CD8-positive, alpha-beta memory T cell (primary cell): Measurements from ENCODE around the gene FH. TPM values are rescaled to one million over a fixed set of nuclear protein-coding genes. Genes with fewer than 3 reads are reported as not detected.

ENCODE experiments used
- CTCF ChIA-PET: fragments of 350-600 bp; sonication (Branson Sonifier 250); formaldehyde crosslinking; loops from one replicate; lab custom pipeline; 2021; ENCODE audit warnings: antibody characterized with exemption; lab: Charles Lee
- POLR2A ChIA-PET: fragments of 350-600 bp; sonication (Branson Sonifier 250); formaldehyde crosslinking; loops from one replicate; lab custom pipeline; 2021; ENCODE audit warnings: antibody characterized with exemption; lab: Charles Lee
- DNase-seq, 5 donors: peaks; one replicate each; pipeline versions ENCODE4 v3.0.0 to v3.0.0-alpha.2; 2020 to 2022; ENCODE audit warnings: mixed read lengths in 1 of 5
- H3K27ac ChIP-seq: one replicate; pipeline ENCODE4 v1.7.0; 2013; ENCODE audit warnings: low read depth, mild to moderate bottlenecking, low read length, moderate library complexity
- H3K27me3 ChIP-seq: 2 replicates; pipeline ENCODE4 v1.7.0; 2013; ENCODE audit warnings: low read length, mild to moderate bottlenecking; ENCODE audit not compliant: insufficient read depth, poor library complexity, severe bottlenecking
- H3K36me3 ChIP-seq: 2 replicates; pipeline ENCODE4 v1.7.0; 2013; ENCODE audit warnings: mild to moderate bottlenecking, low read length, moderate library complexity; ENCODE audit not compliant: insufficient read depth
- H3K4me1 ChIP-seq: 2 replicates; pipeline ENCODE4 v1.7.0; 2013; ENCODE audit warnings: mild to moderate bottlenecking, low read length, moderate library complexity; ENCODE audit not compliant: insufficient read depth
- H3K4me3 ChIP-seq: 2 replicates; pipeline ENCODE4 v1.7.0; 2013; ENCODE audit warnings: mild to moderate bottlenecking, low read length
- H3K9me3 ChIP-seq: 2 replicates; pipeline ENCODE4 v1.7.0; 2013; ENCODE audit warnings: mild to moderate bottlenecking, low read length
- H3K27ac Mint-ChIP-seq, 8 donors: one replicate each; pipeline ENCODE4 v1.8.0; 2020 to 2021; ENCODE audit warnings: mixed read lengths in 8 of 8, mild to moderate bottlenecking in 6 of 8, inconsistent platforms in 3 of 8, moderate library complexity in 3 of 8
- H3K27me3 Mint-ChIP-seq, 2 donors: one replicate each; pipeline ENCODE4 v1.8.0; 2020 to 2021; ENCODE audit warnings: mixed read lengths in 2 of 2, mild to moderate bottlenecking in 1 of 2, moderate library complexity in 1 of 2
- H3K36me3 Mint-ChIP-seq, 3 donors: one replicate each; pipeline ENCODE4 v1.8.0; 2020 to 2021; ENCODE audit warnings: mixed read lengths in 3 of 3, inconsistent platforms in 1 of 3, mild to moderate bottlenecking in 1 of 3
- H3K4me1 Mint-ChIP-seq, 3 donors: one replicate each; pipeline ENCODE4 v1.8.0; 2020 to 2021; ENCODE audit warnings: mixed read lengths in 3 of 3, inconsistent platforms in 1 of 3, mild to moderate bottlenecking in 1 of 3
- H3K4me3 Mint-ChIP-seq, 7 donors: one replicate each; pipeline ENCODE4 v1.8.0; 2020 to 2021; ENCODE audit warnings: mixed read lengths in 7 of 7, mild to moderate bottlenecking in 6 of 7, moderate library complexity in 4 of 7, inconsistent platforms in 2 of 7
- H3K9me3 Mint-ChIP-seq, 5 donors: one replicate each; pipeline ENCODE4 v1.8.0; 2020 to 2022; ENCODE audit warnings: mixed read lengths in 5 of 5, mild to moderate bottlenecking in 3 of 5, moderate library complexity in 2 of 5, inconsistent platforms in 1 of 5
- polyA plus RNA-seq: library from polyadenylated mRNA; unstranded; fragments of 300-500 nt; fragmentation: Illumina TruSeq; gene quantifications from one replicate; pipeline ENCODE4 v1.2.3, GENCODE V29; 2021
- total RNA-seq, 2 experiments: library from RNA; stranded (reverse); gene quantifications; one replicate each; pipeline ENCODE4 v1.2.3, GENCODE V29; 2021

The FH gene
- 100 to 1,000 TPM in 1 of 2 experiments, 10 to 100 TPM in 1; 99.8 to 101 TPM for total RNA-seq
- 27.2 TPM for polyA plus RNA-seq

DNA sequence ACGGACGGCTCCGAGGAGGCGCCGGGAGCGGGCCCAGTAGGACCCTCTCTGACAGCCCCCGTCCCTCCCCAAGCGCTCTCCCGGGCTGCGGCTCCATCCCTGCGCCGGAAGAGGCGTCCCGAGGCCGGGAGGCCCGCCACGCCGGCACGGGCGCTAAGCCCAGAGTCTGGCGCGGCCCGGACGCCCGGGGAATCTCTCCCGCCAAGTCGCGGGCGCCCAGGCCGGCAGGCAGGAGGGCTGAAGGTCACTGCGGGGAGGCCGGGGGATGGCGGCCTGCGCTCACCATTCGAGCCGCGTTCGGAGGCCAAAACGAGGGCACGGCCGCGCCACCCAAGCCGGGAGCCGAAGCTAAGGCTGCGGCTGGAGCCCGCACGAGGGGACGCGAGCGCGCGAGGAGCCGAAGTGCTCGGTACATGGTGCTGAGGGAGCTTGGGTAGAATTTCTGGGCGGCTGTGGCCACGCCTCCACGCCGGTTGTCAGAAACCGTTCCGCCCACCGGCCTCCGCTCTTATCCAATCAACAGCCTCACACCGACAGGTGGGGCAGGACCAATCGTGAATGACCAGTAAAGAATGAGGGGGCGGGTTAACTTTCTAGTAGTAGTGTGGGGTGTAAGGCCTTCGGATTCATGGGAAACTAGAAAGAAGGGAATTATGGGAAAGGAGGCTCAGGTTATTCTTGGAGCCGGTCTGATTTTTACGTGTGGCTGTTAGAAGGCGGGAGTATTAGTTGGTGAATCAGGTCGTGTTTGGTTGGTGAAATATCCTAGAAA is at the start of gene FH:
TSS of gene FH (minus strand) at position 448 of the 772 bp plus-strand sequence. CDS start at position 415, 33 bp downstream.
- Mint-ChIP-seq H3K27me3 (peaks cover 12 to 25% of the 10 kb centered on the region in 2 donors), H3K4me3 (peak within 1 kb of the TSS; percentile 89 to 97 (median 93)), H3K27ac (peak within 1 kb of the TSS; percentile 62 to 94 (median 78)), H3K9me3 (no peaks in the 10 kb centered on the region), H3K36me3 (peaks cover 0 to 24% (median 5%) of the 10 kb centered on the region in 3 donors), H3K4me1 (peaks cover 23 to 36% (median 28%) of the 10 kb centered on the region in 3 donors)
- H3K9me3 ChIP-seq = no peaks in the 10 kb centered on the region
- H3K36me3 ChIP-seq = no peaks in the 10 kb centered on the region
- H3K4me3 ChIP-seq = peak within 1 kb of the TSS; percentile 51
- H3K4me1 ChIP-seq = peaks cover 10% of the 10 kb centered on the region
- ChIA-PET CTCF (interaction anchor here (1.2 to 1.5 kb wide), 2 partner anchors 13 to 479 kb away, joined by 3 to 4 read pairs; partner anchors contain the start of genes KMO and MAP1LC3C), POLR2A (interaction anchor here (0.7 kb wide), 1 partner anchor 21 kb away, joined by 3 read pairs; no protein-coding TSS in a partner anchor)
- peak; percentile 89 to 95 (median 91) for DNase-seq
- peak within 1 kb of the TSS; percentile 72 for H3K27ac ChIP-seq
- no peaks in the 10 kb centered on the region for H3K27me3 ChIP-seq

DNA sequence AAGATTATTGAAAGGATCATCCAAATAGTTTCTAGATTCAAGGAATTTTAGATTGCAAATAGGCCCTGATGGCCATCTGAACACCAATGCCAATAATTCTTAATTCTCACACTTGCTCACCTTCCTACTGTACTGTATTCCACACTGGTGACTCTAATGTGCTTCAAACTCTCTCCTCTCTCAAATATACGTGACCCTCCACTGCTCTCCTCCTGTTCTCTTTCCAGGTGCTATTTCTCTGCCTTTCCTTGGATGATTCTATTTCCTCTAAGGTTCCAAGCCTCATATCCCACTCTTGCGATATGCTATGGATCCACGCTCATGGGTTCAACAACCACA is 41.3 kb upstream of the FH start:
- CTCF ChIA-PET = no interaction called here
- Mint-ChIP-seq H3K27ac (no peak overlapping the region), H3K4me1 (no peaks in the 10 kb centered on the region), H3K27me3 (peaks cover 3 to 15% of the 10 kb centered on the region in 2 donors), H3K9me3 (no peaks in the 10 kb centered on the region), H3K4me3 (no peak overlapping the region), H3K36me3 (no peaks in the 10 kb centered on the region)
- no peaks in the 10 kb centered on the region for H3K36me3 ChIP-seq
- H3K4me3 ChIP-seq = no peak overlapping the region
- POLR2A ChIA-PET = no interaction called here
- DNase-seq = no peak
- no peaks in the 10 kb centered on the region for H3K9me3 ChIP-seq
- H3K4me1 ChIP-seq = no peaks in the 10 kb centered on the region
- H3K27me3 ChIP-seq = no peaks in the 10 kb centered on the region
- no peak overlapping the region for H3K27ac ChIP-seq

DNA sequence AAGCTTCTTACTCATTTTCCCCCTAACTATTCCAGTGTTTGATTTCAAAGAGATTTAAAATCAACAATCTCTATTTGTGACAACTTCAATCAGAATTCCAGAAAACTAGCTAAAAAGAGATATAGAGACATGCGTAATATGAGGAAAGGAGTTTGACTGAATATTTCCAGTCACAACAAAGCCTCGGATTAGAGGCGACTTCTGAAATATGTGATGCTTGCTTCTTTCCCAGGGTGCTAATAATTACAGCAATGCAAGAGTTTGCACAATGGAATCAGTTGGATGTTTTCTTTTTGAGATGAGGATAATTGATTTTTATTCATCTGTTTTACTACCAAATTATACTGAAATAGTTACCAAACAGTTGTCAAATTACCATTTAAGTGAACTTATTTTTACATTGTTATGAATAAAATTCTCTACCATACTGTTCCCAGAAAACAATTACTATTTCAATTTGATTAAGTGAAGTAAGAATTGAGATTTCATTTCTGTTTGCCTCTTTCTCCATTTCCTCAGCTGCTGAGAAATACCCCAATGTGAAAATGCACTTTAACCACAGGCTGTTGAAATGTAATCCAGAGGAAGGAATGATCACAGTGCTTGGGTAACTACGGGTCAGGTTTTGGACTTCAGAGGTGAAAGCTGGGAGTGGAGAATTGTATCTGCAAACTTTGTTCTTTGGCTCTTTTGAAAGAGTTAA is 40.7 kb upstream of the FH start:
- no peak for DNase-seq
- no peak overlapping the region for H3K4me3 ChIP-seq

DNA sequence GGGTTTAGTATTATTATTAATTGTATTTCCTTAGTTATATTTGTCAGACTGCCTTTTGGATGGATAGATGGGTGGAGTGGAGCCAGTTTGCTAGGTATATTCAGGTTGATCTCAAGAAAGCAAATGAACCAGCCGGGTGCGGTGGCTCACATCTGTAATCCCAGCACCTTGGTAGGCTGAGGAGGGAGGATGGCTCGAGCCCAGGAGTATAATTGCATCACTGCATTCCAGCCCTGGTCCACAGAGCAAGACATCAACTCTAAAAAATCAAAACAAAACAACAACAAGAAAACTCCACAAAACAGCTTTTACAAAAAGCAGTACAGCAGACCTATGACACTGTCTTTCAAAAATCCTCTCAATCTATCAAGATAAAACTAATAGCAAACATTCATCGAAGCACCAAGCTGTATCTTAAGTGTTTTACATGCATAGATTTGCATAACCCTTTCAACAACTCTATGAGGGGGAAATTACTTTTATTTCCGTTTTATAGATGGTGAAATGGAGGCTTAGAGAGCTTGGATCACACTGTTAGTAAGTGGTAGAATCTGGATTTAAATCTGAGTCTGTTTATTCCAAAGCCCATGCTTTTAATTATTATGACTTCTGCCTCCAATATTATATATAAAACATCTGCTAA is 38.1 kb upstream of the FH start:
- no peak overlapping the region for H3K27ac ChIP-seq
- no peaks in the 10 kb centered on the region for H3K27me3 ChIP-seq
- H3K4me1 Mint-ChIP-seq = peaks cover 1 to 3% (median 2%) of the 10 kb centered on the region in 3 donors
- POLR2A ChIA-PET = no interaction called here
- H3K27me3 Mint-ChIP-seq = peaks cover 5 to 18% of the 10 kb centered on the region in 2 donors
- H3K4me1 ChIP-seq = peaks cover under 1% of the 10 kb centered on the region
- no peaks in the 10 kb centered on the region for H3K9me3 Mint-ChIP-seq
- no peak overlapping the region for H3K27ac Mint-ChIP-seq
- no peak overlapping the region for H3K4me3 ChIP-seq
- CTCF ChIA-PET = no interaction called here
- H3K36me3 ChIP-seq = no peaks in the 10 kb centered on the region
- H3K9me3 ChIP-seq = no peaks in the 10 kb centered on the region
- H3K4me3 Mint-ChIP-seq = no peak overlapping the region
- DNase-seq = no peak
- H3K36me3 Mint-ChIP-seq = peaks cover 0 to 1% (median 0%) of the 10 kb centered on the region in 3 donors

More for the DNA sequence above, 40.7 kb upstream of the FH start:
- Histone ChIP-seq H3K4me1 (no peaks in the 10 kb centered on the region), H3K27me3 (no peaks in the 10 kb centered on the region), H3K36me3 (no peaks in the 10 kb centered on the region), H3K9me3 (no peaks in the 10 kb centered on the region), H3K27ac (no peak overlapping the region)
- ChIA-PET CTCF (no interaction called here), POLR2A (no interaction called here)
- H3K36me3 Mint-ChIP-seq = no peaks in the 10 kb centered on the region
- H3K4me1 Mint-ChIP-seq = no peaks in the 10 kb centered on the region
- no peak overlapping the region for H3K27ac Mint-ChIP-seq
- H3K4me3 Mint-ChIP-seq = no peak overlapping the region
- H3K27me3 Mint-ChIP-seq = peaks cover 5 to 18% of the 10 kb centered on the region in 2 donors
- no peaks in the 10 kb centered on the region for H3K9me3 Mint-ChIP-seq

DNA sequence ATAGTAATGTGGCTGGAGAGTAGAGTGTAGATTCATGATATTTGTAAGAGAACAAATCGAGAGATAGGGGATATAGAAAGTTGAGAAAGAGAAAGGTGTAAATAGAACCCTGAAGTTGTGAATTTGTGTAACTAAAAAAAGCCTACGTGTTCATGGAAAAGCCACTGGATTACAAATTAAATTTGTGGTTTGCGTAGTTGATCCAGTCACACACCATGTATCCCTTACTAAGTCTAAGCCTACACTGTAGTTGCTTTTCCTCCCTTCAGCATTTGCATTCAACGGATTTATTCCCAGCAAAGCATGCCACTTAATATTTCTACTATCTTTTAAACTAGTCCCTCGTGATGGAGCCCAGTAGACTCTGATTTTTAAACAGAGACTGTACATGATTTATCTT is 37.5 kb upstream of the FH start:
- H3K9me3 ChIP-seq = no peaks in the 10 kb centered on the region
- no peak overlapping the region for H3K27ac Mint-ChIP-seq
- no peak overlapping the region for H3K27ac ChIP-seq
- peaks cover 7% of the 10 kb centered on the region for H3K4me1 ChIP-seq
- ChIA-PET POLR2A (no interaction called here), CTCF (no interaction called here)
- no peak overlapping the region for H3K4me3 ChIP-seq
- no peak overlapping the region for H3K4me3 Mint-ChIP-seq
- H3K9me3 Mint-ChIP-seq = no peaks in the 10 kb centered on the region
- no peaks in the 10 kb centered on the region for H3K36me3 ChIP-seq
- peaks cover 2 to 9% (median 6%) of the 10 kb centered on the region in 3 donors for H3K4me1 Mint-ChIP-seq
- H3K27me3 Mint-ChIP-seq = peaks cover 5 to 15% of the 10 kb centered on the region in 2 donors
- no peaks in the 10 kb centered on the region for H3K27me3 ChIP-seq
- H3K36me3 Mint-ChIP-seq = peaks cover 0 to 1% (median under 1%) of the 10 kb centered on the region in 3 donors
- no peak for DNase-seq

DNA sequence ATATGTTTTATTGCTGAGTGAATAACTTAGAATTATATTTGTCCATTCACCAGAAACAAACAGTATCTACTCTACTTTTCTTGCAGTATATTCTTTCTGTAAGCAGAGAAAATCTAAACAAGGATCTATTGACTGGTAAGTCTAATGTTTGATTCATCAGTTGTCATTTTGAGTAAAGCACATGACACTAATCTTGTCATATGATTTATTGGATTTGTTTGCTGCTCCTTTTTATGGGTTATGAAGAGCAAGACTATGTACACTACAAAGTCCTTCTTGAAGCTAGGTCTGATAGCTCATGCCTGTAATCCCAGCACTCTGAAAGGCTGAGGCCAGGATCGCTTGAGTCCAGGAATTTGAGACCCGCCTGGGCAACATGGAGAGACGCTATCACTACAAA is 36.0 kb upstream of the FH start:
- DNase-seq = no peak
- peaks cover 0 to 5% (median 1%) of the 10 kb centered on the region in 3 donors for H3K36me3 Mint-ChIP-seq
- Histone ChIP-seq H3K27ac (no peak overlapping the region), H3K27me3 (no peaks in the 10 kb centered on the region), H3K36me3 (no peaks in the 10 kb centered on the region), H3K4me1 (peaks cover 19% of the 10 kb centered on the region), H3K9me3 (no peaks in the 10 kb centered on the region), H3K4me3 (no peak overlapping the region)
- peaks cover 5 to 14% of the 10 kb centered on the region in 2 donors for H3K27me3 Mint-ChIP-seq
- H3K4me3 Mint-ChIP-seq = no peak overlapping the region
- H3K27ac Mint-ChIP-seq = no peak overlapping the region
- no peaks in the 10 kb centered on the region for H3K9me3 Mint-ChIP-seq
- peaks cover 15 to 24% (median 20%) of the 10 kb centered on the region in 3 donors for H3K4me1 Mint-ChIP-seq
- CTCF ChIA-PET = interaction anchor here (1.0 kb wide), 1 partner anchor 56 kb away, joined by 5 read pairs; no protein-coding TSS in a partner anchor
- POLR2A ChIA-PET = no interaction called here

DNA sequence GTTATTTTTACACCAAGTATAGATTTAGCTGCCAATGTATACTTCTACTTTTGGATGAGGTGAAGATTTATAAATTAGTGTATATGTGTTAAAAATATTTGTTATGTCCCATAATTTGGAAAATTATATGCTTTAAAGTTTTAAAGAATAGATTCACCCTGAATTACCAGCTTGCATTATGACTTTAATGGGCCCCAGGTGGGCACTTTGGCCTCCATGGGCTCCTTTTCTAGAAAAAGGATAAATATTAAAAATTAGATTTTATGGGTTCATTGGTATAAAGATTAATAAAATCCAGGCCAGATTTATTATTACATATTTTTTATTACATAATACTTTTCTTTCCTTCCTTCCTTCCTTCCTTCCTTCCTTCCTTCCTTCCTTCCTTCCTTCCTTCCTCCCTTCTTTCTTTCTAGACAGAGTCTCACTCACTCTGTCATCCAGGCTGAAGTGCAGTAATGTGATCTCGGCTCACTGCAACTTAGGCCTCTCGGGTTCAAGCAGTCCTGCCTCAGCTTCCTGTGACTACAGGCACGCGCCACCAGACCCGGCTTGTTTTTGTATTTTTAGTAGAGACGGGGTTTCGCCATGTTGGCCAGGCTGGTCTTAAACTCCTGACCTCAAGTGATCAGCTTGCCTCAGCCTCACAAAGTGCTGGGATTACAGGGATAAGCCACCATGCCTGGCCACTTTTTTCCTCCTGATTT is 34.5 kb upstream of the FH start:
- Mint-ChIP-seq H3K36me3 (peaks cover 0 to 5% (median 1%) of the 10 kb centered on the region in 3 donors), H3K4me3 (no peak overlapping the region), H3K9me3 (no peaks in the 10 kb centered on the region), H3K27ac (no peak overlapping the region), H3K27me3 (peaks cover 6 to 14% of the 10 kb centered on the region in 2 donors), H3K4me1 (peaks cover 15 to 24% (median 20%) of the 10 kb centered on the region in 3 donors)
- no peak overlapping the region for H3K27ac ChIP-seq
- H3K9me3 ChIP-seq = no peaks in the 10 kb centered on the region
- no peaks in the 10 kb centered on the region for H3K27me3 ChIP-seq
- ChIA-PET POLR2A (no interaction called here), CTCF (interaction anchor here (1.0 kb wide), 1 partner anchor 58 kb away, joined by 3 read pairs; no protein-coding TSS in a partner anchor)
- H3K4me1 ChIP-seq = peaks cover 19% of the 10 kb centered on the region
- H3K36me3 ChIP-seq = no peaks in the 10 kb centered on the region
- DNase-seq = no peak
- no peak overlapping the region for H3K4me3 ChIP-seq
